GM23338 (cell line): ENCODE data around the gene TRAPPC2. TPM values are rescaled to one million over a fixed set of nuclear protein-coding genes. Genes with fewer than 3 reads are reported as not detected.

Experiments
- ATAC-seq: fragments of 200-7000 bp; cut with Tn5 transposase; 3 replicates; pipeline ENCODE4 v1.9.1; 2020
- DNase-seq: peaks from one replicate; pipeline ENCODE4 v3.0.0-alpha.2; 2015; ENCODE audit warnings: low spot score
- H2AFZ ChIP-seq: fragments of 200-600 bp; sonication (generic); 2 replicates; pipeline ENCODE4 v1.8.0; 2016; ENCODE audit warnings: antibody characterized with exemption, mild to moderate bottlenecking, moderate library complexity
- H3F3A ChIP-seq: fragments of 200-600 bp; sonication (generic); replicated peaks from 2 replicates; pipeline ENCODE4 v1.8.0; 2017; ENCODE audit warnings: antibody characterized with exemption, mixed run types, low read depth
- H3K27ac ChIP-seq: fragments of 200-600 bp; sonication (generic); 2 replicates; pipeline ENCODE4 v1.6.1; 2016; ENCODE audit warnings: low read depth
- H3K27me3 ChIP-seq: fragments of 200-600 bp; sonication (generic); 2 replicates; pipeline ENCODE4 v1.8.0; 2016; ENCODE audit warnings: mild to moderate bottlenecking, mixed run types, moderate library complexity; ENCODE audit not compliant: insufficient read depth
- H3K36me3 ChIP-seq: fragments of 200-600 bp; sonication (generic); 2 replicates; pipeline ENCODE4 v1.8.0; 2016; ENCODE audit warnings: mild to moderate bottlenecking; ENCODE audit not compliant: insufficient read depth
- H3K4me1 ChIP-seq: fragments of 200-600 bp; sonication (generic); 2 replicates; pipeline ENCODE4 v1.8.0; 2016; ENCODE audit warnings: mild to moderate bottlenecking, moderate library complexity; ENCODE audit not compliant: insufficient read depth
- H3K4me2 ChIP-seq: fragments of 200-600 bp; sonication (generic); 2 replicates; pipeline ENCODE4 v1.7.1; 2017; ENCODE audit warnings: mixed run types
- H3K4me3 ChIP-seq: fragments of 200-600 bp; sonication (generic); 2 replicates; pipeline ENCODE4 v1.6.1; 2016; ENCODE audit warnings: mixed run types
- H3K79me2 ChIP-seq: fragments of 200-600 bp; sonication (generic); replicated peaks from 2 replicates; pipeline ENCODE4 v1.8.0; 2017; ENCODE audit warnings: mild to moderate bottlenecking; ENCODE audit not compliant: insufficient read depth
- H3K9me2 ChIP-seq: fragments of 200-600 bp; sonication (generic); 2 replicates; pipeline ENCODE4 v1.8.0; 2017; ENCODE audit not compliant: insufficient read depth
- H4K20me1 ChIP-seq: fragments of 200-600 bp; sonication (generic); replicated peaks from 2 replicates; pipeline ENCODE4 v1.8.0; 2017; ENCODE audit warnings: mild to moderate bottlenecking; ENCODE audit not compliant: insufficient read depth
- H3K27ac Mint-ChIP-seq: 2 replicates; pipeline ENCODE4 v1.8.0; 2020; ENCODE audit warnings: inconsistent platforms, mild to moderate bottlenecking, moderate library complexity, mixed read lengths
- H3K27me3 Mint-ChIP-seq: 3 replicates; pipeline ENCODE4 v1.8.0; 2022; ENCODE audit warnings: low read depth, mild to moderate bottlenecking, moderate library complexity, mixed read lengths, inconsistent platforms; ENCODE audit not compliant: insufficient read depth, poor library complexity
- H3K36me3 Mint-ChIP-seq: 3 replicates; pipeline ENCODE4 v1.8.0; 2021; ENCODE audit warnings: low read depth, mild to moderate bottlenecking, inconsistent platforms, moderate library complexity, mixed read lengths
- H3K4me1 Mint-ChIP-seq: 3 replicates; pipeline ENCODE4 v1.8.0; 2020; ENCODE audit warnings: mild to moderate bottlenecking, inconsistent platforms, mixed read lengths
- H3K4me3 Mint-ChIP-seq: 3 replicates; pipeline ENCODE4 v1.8.0; 2021; ENCODE audit warnings: moderate library complexity, mild to moderate bottlenecking, inconsistent platforms, mixed read lengths
- H3K9me3 Mint-ChIP-seq: 3 replicates; pipeline ENCODE4 v1.8.0; 2020; ENCODE audit warnings: moderate library complexity, mild to moderate bottlenecking, inconsistent platforms, mixed read lengths
- CREB1 ChIP-seq: fragments of 250-450 bp; sonication (Bioruptor Pico); IDR thresholded peaks from 2 replicates; pipeline ENCODE4 v1.5.0; 2020; ENCODE audit warnings: low read depth, mild to moderate bottlenecking, moderate library complexity
- EZH2 ChIP-seq: fragments of 200-600 bp; sonication (generic); IDR thresholded peaks from one replicate; pipeline ENCODE4 v1.8.0; 2017; ENCODE audit warnings: antibody characterized with exemption, mild to moderate bottlenecking, low read depth; ENCODE audit not compliant: unreplicated experiment
- EZH2phosphoT487 ChIP-seq: fragments of 200-600 bp; sonication (generic); IDR thresholded peaks from one replicate; pipeline ENCODE4 v1.8.1; 2018; ENCODE audit warnings: antibody characterized with exemption; ENCODE audit not compliant: unreplicated experiment
- JUNB ChIP-seq: IDR thresholded peaks from one replicate; pipeline ENCODE4 v1.6.1; 2016; ENCODE audit warnings: antibody characterized with exemption; ENCODE audit not compliant: unreplicated experiment
- NANOG ChIP-seq: IDR thresholded peaks from 2 replicates; pipeline ENCODE4 v1.6.1; 2016; ENCODE audit warnings: antibody characterized with exemption, borderline replicate concordance
- ZNF114 ChIP-seq: fragments of 250-450 bp; sonication (Bioruptor Pico); IDR thresholded peaks from 2 replicates; pipeline ENCODE4 v1.5.0; 2020; ENCODE audit warnings: mild to moderate bottlenecking, moderate library complexity
- ZNF331 ChIP-seq: fragments of 250-450 bp; sonication (Bioruptor Pico); IDR thresholded peaks from 2 replicates; pipeline ENCODE4 v1.5.0; 2020; ENCODE audit warnings: low read depth, mild to moderate bottlenecking, moderate library complexity
- polyA plus RNA-seq: library from polyadenylated mRNA; unstranded; fragments of >200 nt; fragmentation: Nextera tagmentation; extraction: Ambion mirVana; gene quantifications from 2 replicates; pipeline ENCODE4 v1.2.1, GENCODE V29; 2016
- total RNA-seq: library from RNA; depleted of rRNA; stranded (reverse); fragments of >200 nt; shearing (Covaris generic); gene quantifications from 2 replicates; pipeline ENCODE4 v1.2.3, GENCODE V29; 2014
- TF ChIP-seq, protein P1 (sequence below): IDR thresholded peaks from one replicate; pipeline ENCODE4 v1.6.1; 2018; ENCODE audit warnings: antibody characterized with exemption; ENCODE audit not compliant: unreplicated experiment
- TF ChIP-seq, protein P2 (sequence below), 2 experiments: fragments of 200-600 bp in 1 of 2; sonication (generic) in 1 of 2; conservative IDR thresholded peaks; 2 replicates each; pipeline versions ENCODE4 v1.5.1 to v1.6.1; 2016 to 2017; ENCODE audit warnings: antibody characterized with exemption in 2 of 2, low read depth in 2 of 2, mild to moderate bottlenecking in 2 of 2, moderate library complexity in 1 of 2

The TRAPPC2 gene
- total and polyA plus RNA-seq, 2 experiments from 2014 or later = 11.7 to 14.6 TPM

DNA sequence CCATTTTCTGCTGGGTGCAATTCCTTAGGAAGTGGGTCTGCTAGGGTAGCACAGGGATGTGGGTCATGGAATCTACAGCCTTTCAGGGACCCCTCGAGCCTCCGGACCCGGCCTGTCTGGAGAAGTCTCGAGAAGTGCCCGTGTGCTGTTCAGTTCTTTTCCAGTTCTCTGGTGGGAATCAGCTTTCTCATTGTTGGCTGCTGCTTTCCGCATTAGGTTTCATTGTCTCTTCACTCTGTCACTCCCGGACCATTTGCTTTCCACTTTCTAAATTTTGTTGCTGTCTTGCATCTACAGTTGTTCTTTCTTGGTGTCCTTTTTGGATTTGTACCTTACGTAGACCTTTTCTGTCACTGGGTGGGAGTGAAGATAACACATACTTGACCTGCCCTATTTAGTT lies 39.4 kb downstream of the TRAPPC2 start:
- peaks cover 55% of the 10 kb centered on the region for H3K4me1 Mint-ChIP-seq
- no peak overlapping the region for H2AFZ ChIP-seq
- H3K27me3 ChIP-seq = no peaks in the 10 kb centered on the region
- H3K27me3 Mint-ChIP-seq = peaks cover 8% of the 10 kb centered on the region
- H3F3A ChIP-seq = no peaks in the 10 kb centered on the region
- no peak overlapping the region; the same call in 2 of the 3 replicates for H3K4me3 Mint-ChIP-seq
- H3K36me3 Mint-ChIP-seq = no peaks in the 10 kb centered on the region; the same call in 1 of the 3 replicates
- peak overlapping the region; percentile 66 for H3K27ac Mint-ChIP-seq
- DNase-seq (no peak), ATAC-seq (no peak)
- no peaks in the 10 kb centered on the region for H3K9me3 Mint-ChIP-seq
- no peaks in the 10 kb centered on the region for H3K36me3 ChIP-seq
- TF ChIP-seq, protein P1, sequence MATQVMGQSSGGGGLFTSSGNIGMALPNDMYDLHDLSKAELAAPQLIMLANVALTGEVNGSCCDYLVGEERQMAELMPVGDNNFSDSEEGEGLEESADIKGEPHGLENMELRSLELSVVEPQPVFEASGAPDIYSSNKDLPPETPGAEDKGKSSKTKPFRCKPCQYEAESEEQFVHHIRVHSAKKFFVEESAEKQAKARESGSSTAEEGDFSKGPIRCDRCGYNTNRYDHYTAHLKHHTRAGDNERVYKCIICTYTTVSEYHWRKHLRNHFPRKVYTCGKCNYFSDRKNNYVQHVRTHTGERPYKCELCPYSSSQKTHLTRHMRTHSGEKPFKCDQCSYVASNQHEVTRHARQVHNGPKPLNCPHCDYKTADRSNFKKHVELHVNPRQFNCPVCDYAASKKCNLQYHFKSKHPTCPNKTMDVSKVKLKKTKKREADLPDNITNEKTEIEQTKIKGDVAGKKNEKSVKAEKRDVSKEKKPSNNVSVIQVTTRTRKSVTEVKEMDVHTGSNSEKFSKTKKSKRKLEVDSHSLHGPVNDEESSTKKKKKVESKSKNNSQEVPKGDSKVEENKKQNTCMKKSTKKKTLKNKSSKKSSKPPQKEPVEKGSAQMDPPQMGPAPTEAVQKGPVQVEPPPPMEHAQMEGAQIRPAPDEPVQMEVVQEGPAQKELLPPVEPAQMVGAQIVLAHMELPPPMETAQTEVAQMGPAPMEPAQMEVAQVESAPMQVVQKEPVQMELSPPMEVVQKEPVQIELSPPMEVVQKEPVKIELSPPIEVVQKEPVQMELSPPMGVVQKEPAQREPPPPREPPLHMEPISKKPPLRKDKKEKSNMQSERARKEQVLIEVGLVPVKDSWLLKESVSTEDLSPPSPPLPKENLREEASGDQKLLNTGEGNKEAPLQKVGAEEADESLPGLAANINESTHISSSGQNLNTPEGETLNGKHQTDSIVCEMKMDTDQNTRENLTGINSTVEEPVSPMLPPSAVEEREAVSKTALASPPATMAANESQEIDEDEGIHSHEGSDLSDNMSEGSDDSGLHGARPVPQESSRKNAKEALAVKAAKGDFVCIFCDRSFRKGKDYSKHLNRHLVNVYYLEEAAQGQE = no peak
- no peak for TF ChIP-seq EZH2phosphoT487
- H3K4me3 ChIP-seq = no peak overlapping the region
- H3K4me1 ChIP-seq = peaks cover 33% of the 10 kb centered on the region
- peaks cover 100% of the 10 kb centered on the region for H3K79me2 ChIP-seq
- peaks cover 18% of the 10 kb centered on the region for H4K20me1 ChIP-seq
- H3K9me2 ChIP-seq = no peaks in the 10 kb centered on the region
- no peak overlapping the region for H3K27ac ChIP-seq
- no peak overlapping the region for H3K4me2 ChIP-seq

DNA sequence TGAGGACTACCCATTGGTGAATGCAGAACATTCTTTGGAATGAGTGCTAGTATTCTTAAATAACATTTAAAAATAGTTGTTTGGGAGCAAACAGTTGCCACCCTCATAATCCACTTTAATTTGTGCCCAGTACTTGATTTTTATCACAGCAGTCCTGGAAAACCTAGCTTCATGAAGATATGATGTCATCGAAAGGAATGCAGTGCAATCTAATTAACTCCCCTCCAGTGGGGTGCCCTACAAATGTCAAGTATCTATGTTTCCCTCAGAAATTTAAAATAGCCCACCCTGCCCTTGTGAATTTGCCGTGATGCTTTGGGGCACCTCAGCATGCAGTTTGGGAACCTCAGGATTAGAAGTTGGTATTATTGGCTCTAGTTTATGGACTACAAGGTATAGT lies 40.1 kb downstream of the TRAPPC2 start:
- Mint-ChIP-seq H3K9me3 (no peaks in the 10 kb centered on the region), H3K4me3 (no peak overlapping the region), H3K4me1 (peaks cover 53% of the 10 kb centered on the region), H3K36me3 (no peaks in the 10 kb centered on the region; the same call in 1 of the 3 replicates), H3K27me3 (peaks cover 8% of the 10 kb centered on the region), H3K27ac (no peak overlapping the region)
- TF ChIP-seq CREB1 (CRISPR knock-in tag) = no peak
- no peak for TF ChIP-seq ZNF331
- Histone ChIP-seq H3K79me2 (peaks cover 100% of the 10 kb centered on the region), H3K9me2 (no peaks in the 10 kb centered on the region), H4K20me1 (peaks cover 18% of the 10 kb centered on the region), H3K27ac (no peak overlapping the region), H2AFZ (no peak overlapping the region), H3K4me1 (peaks cover 34% of the 10 kb centered on the region), H3F3A (no peaks in the 10 kb centered on the region), H3K4me2 (no peak overlapping the region), H3K4me3 (no peak overlapping the region), H3K36me3 (no peaks in the 10 kb centered on the region), H3K27me3 (no peaks in the 10 kb centered on the region)
- DNase-seq (no peak), ATAC-seq (no peak)

DNA sequence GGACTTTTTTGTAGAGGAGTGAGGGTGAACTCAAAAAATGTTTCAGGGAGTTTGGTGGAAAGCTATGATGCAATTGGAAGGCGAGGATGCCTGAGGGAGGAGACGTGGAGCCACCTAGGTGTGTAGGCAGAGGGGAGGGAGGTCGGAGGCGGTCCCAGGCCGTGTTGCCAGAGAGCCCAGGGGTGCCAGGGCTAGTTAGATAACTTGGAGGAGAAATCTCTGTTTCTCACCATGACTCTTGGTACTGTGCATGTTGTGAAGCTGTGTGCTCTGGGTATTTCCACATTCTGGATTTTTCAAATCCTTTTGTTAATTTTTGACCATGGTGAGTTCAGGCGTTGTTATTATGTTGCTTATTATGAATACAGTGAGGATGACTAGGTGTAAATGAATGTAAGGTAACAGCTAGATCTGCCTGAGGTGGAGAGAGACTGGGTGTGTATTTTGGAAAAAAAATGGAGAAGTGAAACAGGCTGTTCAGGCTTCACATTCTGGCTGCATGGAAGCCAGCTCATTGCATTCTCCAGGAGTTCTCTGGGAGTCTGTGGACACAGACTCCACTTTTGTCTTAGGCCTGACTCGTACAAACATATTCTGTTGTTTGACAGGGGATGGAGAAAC lies 41.0 kb downstream of the TRAPPC2 start:
- Histone ChIP-seq H4K20me1 (peaks cover 18% of the 10 kb centered on the region), H3K27me3 (no peaks in the 10 kb centered on the region), H3K36me3 (no peaks in the 10 kb centered on the region), H3K4me2 (peak overlapping the region; percentile 31; the same call in 1 of the 2 replicates), H3K79me2 (peaks cover 92% of the 10 kb centered on the region), H3K27ac (peak overlapping the region; percentile 59; the same call in 1 of the 2 replicates), H3K4me3 (no peak overlapping the region), H2AFZ (no peak overlapping the region), H3K4me1 (peaks cover 34% of the 10 kb centered on the region), H3F3A (no peaks in the 10 kb centered on the region), H3K9me2 (no peaks in the 10 kb centered on the region)
- no peaks in the 10 kb centered on the region; the same call in 1 of the 3 replicates for H3K36me3 Mint-ChIP-seq
- H3K9me3 Mint-ChIP-seq = no peaks in the 10 kb centered on the region
- H3K4me1 Mint-ChIP-seq = peaks cover 50% of the 10 kb centered on the region
- ATAC-seq (peak; percentile 14; the same call in 2 of the 3 replicates), DNase-seq (peak; percentile 18)
- H3K4me3 Mint-ChIP-seq = peak overlapping the region; percentile 22; the same call in 2 of the 3 replicates
- H3K27me3 Mint-ChIP-seq = peaks cover 8% of the 10 kb centered on the region
- H3K27ac Mint-ChIP-seq = peak overlapping the region; percentile 38
- no peak for TF ChIP-seq JUNB
- TF ChIP-seq, protein P2, sequence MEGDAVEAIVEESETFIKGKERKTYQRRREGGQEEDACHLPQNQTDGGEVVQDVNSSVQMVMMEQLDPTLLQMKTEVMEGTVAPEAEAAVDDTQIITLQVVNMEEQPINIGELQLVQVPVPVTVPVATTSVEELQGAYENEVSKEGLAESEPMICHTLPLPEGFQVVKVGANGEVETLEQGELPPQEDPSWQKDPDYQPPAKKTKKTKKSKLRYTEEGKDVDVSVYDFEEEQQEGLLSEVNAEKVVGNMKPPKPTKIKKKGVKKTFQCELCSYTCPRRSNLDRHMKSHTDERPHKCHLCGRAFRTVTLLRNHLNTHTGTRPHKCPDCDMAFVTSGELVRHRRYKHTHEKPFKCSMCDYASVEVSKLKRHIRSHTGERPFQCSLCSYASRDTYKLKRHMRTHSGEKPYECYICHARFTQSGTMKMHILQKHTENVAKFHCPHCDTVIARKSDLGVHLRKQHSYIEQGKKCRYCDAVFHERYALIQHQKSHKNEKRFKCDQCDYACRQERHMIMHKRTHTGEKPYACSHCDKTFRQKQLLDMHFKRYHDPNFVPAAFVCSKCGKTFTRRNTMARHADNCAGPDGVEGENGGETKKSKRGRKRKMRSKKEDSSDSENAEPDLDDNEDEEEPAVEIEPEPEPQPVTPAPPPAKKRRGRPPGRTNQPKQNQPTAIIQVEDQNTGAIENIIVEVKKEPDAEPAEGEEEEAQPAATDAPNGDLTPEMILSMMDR (conservative IDR thresholded peaks at IDR 0.05; ENCODE audit: low read depth in 2 of 2) = no peak
- no peak for TF ChIP-seq ZNF331
- TF ChIP-seq EZH2 = no peak
- no peak for TF ChIP-seq NANOG
- no peak for TF ChIP-seq ZNF114 (CRISPR knock-in tag)
